ENCODE results near the gene PHLDB3.

- TF ChIP-seq CTCF (IDR thresholded peaks at IDR 0.05) (no peak), EZH2 (IDR thresholded peaks at IDR 0.05) (no peak)
Observed at GRCh38 chr19:43470288-43470687, 34.3 kb downstream of the PHLDB3 start.

Measured in neural progenitor cell (in vitro differentiated cells).